H1 (cell line): ENCODE data around the gene BPIFB3. TPM values are rescaled to one million over a fixed set of nuclear protein-coding genes. Genes with fewer than 3 reads are reported as not detected.

Source experiments
- CTCF ChIA-PET: fragments of 300-600 bp; sonication (Branson Sonifier 250); formaldehyde crosslinking; loops from one replicate; lab custom pipeline; 2021; ENCODE audit not compliant: partially characterized antibody; lab: Charles Lee
- POLR2A ChIA-PET: fragments of 300-600 bp; sonication (Branson Sonifier 250); formaldehyde crosslinking; loops from one replicate; lab custom pipeline; 2021; ENCODE audit warnings: inconsistent platforms; ENCODE audit not compliant: partially characterized antibody; lab: Charles Lee
- DNase-seq, 2 experiments: peaks; one replicate each; pipeline versions ENCODE4 v3.0.0 to v3.0.0-alpha.2; 2010 to 2022; ENCODE audit warnings: low spot score in 2 of 2, low read depth in 1 of 2, mixed read lengths in 1 of 2
- FAIRE-seq: peaks from 2 replicates; lab custom pipeline; 2011; peaks lifted over from hg19 to GRCh38; lab: Jason Lieb, UNC
- H2AFZ ChIP-seq: 2 replicates; pipeline ENCODE4 v1.8.1; 2012; ENCODE audit warnings: low read length, inconsistent platforms
- H2AK5ac ChIP-seq: 2 replicates; pipeline ENCODE4 v1.6.1; 2013; ENCODE audit warnings: low read depth, low read length
- H2BK120ac ChIP-seq: replicated peaks from 2 replicates; pipeline ENCODE3; 2013; ENCODE audit warnings: low read depth, low read length, inconsistent platforms
- H2BK12ac ChIP-seq: 2 replicates; pipeline ENCODE4 v1.6.1; 2013; ENCODE audit warnings: low read depth, low read length
- H2BK15ac ChIP-seq: 2 replicates; pipeline ENCODE4 v1.6.1; 2013; ENCODE audit warnings: low read length
- H2BK20ac ChIP-seq: 2 replicates; pipeline ENCODE4 v1.6.1; 2013; ENCODE audit warnings: low read length
- H2BK5ac ChIP-seq: 2 replicates; pipeline ENCODE4 v1.6.1; 2013; ENCODE audit warnings: low read depth, low read length
- H3K14ac ChIP-seq: 2 replicates; pipeline ENCODE4 v1.6.1; 2013; ENCODE audit warnings: inconsistent platforms; ENCODE audit not compliant: insufficient read length
- H3K18ac ChIP-seq: 2 replicates; pipeline ENCODE4 v1.6.1; 2013; ENCODE audit warnings: low read length; ENCODE audit errors: extremely low read depth
- H3K23ac ChIP-seq: 2 replicates; pipeline ENCODE4 v1.6.1; 2013; ENCODE audit warnings: inconsistent platforms; ENCODE audit not compliant: insufficient read length
- H3K23me2 ChIP-seq: 2 replicates; pipeline ENCODE4 v1.6.1; 2013; ENCODE audit warnings: low read depth, low read length
- H3K27ac ChIP-seq: 2 replicates; pipeline ENCODE4 v1.6.1; 2011; ENCODE audit warnings: low read depth, low read length, inconsistent platforms
- H3K27me3 ChIP-seq, 4 experiments: replicated peaks in 1 of 4; 1 replicate in 1 of 4; 2 replicates in 3 of 4; pipeline versions ENCODE4 v1.6.1 to v1.8.1; 2011 to 2013; ENCODE audit warnings: low read length in 3 of 4, mild to moderate bottlenecking in 3 of 4, inconsistent platforms in 2 of 4, mixed read lengths in 2 of 4, moderate library complexity in 1 of 4; ENCODE audit not compliant: control insufficient read depth in 3 of 4, insufficient read depth in 3 of 4; ENCODE audit errors: extremely low read depth in 1 of 4
- H3K36me3 ChIP-seq, 4 experiments: 2 replicates each; pipeline versions ENCODE4 v1.6.1 to v1.8.1; 2011 to 2013; ENCODE audit warnings: mild to moderate bottlenecking in 4 of 4, low read length in 3 of 4, moderate library complexity in 2 of 4, control low read depth in 1 of 4, inconsistent platforms in 1 of 4; ENCODE audit not compliant: insufficient read depth in 4 of 4, control insufficient read depth in 2 of 4
- H3K4ac ChIP-seq: replicated peaks from 2 replicates; pipeline ENCODE3; 2013; ENCODE audit warnings: low read length, low read depth, mixed read lengths, inconsistent platforms; ENCODE audit not compliant: insufficient read length
- H3K4me1 ChIP-seq, 4 experiments: replicated peaks in 1 of 4; 1 replicate in 1 of 4; 2 replicates in 3 of 4; pipeline versions ENCODE4 v1.6.1 to v1.8.1; 2011 to 2013; ENCODE audit warnings: low read length in 3 of 4, inconsistent platforms in 2 of 4, mixed read lengths in 1 of 4; ENCODE audit not compliant: insufficient read depth in 4 of 4, control insufficient read depth in 3 of 4
- H3K4me2 ChIP-seq, 2 experiments: 2 replicates each; pipeline versions ENCODE4 v1.6.1 to v1.8.1; 2011 to 2013; ENCODE audit warnings: low read depth in 2 of 2, low read length in 2 of 2, control low read depth in 1 of 2, inconsistent platforms in 1 of 2, mild to moderate bottlenecking in 1 of 2; ENCODE audit not compliant: insufficient read depth in 1 of 2
- H3K4me3 ChIP-seq, 4 experiments: fragments of 200-600, 300-600 bp in 1 of 4; sonication (generic), shearing (Covaris generic), sonication (Bioruptor Twin) in 1 of 4; 2 replicates each; pipeline versions ENCODE4 v1.5.1 to v1.8.1; 2011 to 2016; ENCODE audit warnings: low read length in 4 of 4, low read depth in 3 of 4, control low read depth in 2 of 4, inconsistent platforms in 2 of 4, mild to moderate bottlenecking in 2 of 4, mixed read lengths in 1 of 4, moderate library complexity in 1 of 4; ENCODE audit not compliant: insufficient read depth in 2 of 4; ENCODE audit errors: extremely low read depth in 1 of 4
- H3K56ac ChIP-seq: replicated peaks from 2 replicates; pipeline ENCODE3; 2013; ENCODE audit warnings: low read depth, mild to moderate bottlenecking, mixed read lengths, low read length, inconsistent platforms; ENCODE audit not compliant: insufficient read length
- H3K79me1 ChIP-seq: 2 replicates; pipeline ENCODE4 v1.6.1; 2013; ENCODE audit warnings: low read depth, low read length, control low read depth
- H3K79me2 ChIP-seq, 2 experiments: 2 replicates each; pipeline versions ENCODE4 v1.6.1 to v1.8.1; 2012 to 2013; ENCODE audit warnings: low read length in 2 of 2, mild to moderate bottlenecking in 2 of 2, inconsistent platforms in 1 of 2; ENCODE audit not compliant: insufficient read depth in 2 of 2, control insufficient read depth in 1 of 2
- H3K9ac ChIP-seq, 4 experiments: replicated peaks in 1 of 4; 1 replicate in 1 of 4; 2 replicates in 3 of 4; pipeline versions ENCODE4 v1.6.1 to v1.8.1; 2011 to 2013; ENCODE audit warnings: low read depth in 3 of 4, low read length in 3 of 4, control low read depth in 2 of 4, mild to moderate bottlenecking in 2 of 4, moderate library complexity in 2 of 4, inconsistent platforms in 1 of 4; ENCODE audit errors: extremely low read depth in 1 of 4
- H3K9me3 ChIP-seq, 2 experiments: 2 replicates each; pipeline versions ENCODE4 v1.6.1 to v1.8.1; 2012 to 2013; ENCODE audit warnings: mild to moderate bottlenecking in 2 of 2, moderate library complexity in 2 of 2, control low read depth in 1 of 2, inconsistent platforms in 1 of 2, low read depth in 1 of 2, low read length in 1 of 2, mixed read lengths in 1 of 2; ENCODE audit not compliant: insufficient read depth in 2 of 2
- H4K20me1 ChIP-seq, 2 experiments: replicated peaks in 1 of 2; 2 replicates each; pipeline versions ENCODE3 to v1.8.1; 2011 to 2013; ENCODE audit warnings: inconsistent platforms in 2 of 2, low read length in 2 of 2, mild to moderate bottlenecking in 1 of 2; ENCODE audit not compliant: insufficient read depth in 2 of 2, control insufficient read depth in 1 of 2
- H4K5ac ChIP-seq: 2 replicates; pipeline ENCODE4 v1.6.1; 2013; ENCODE audit warnings: low read length, low read depth, mixed read lengths, inconsistent platforms; ENCODE audit not compliant: insufficient read length
- H4K8ac ChIP-seq: 2 replicates; pipeline ENCODE4 v1.8.0; 2013; ENCODE audit warnings: mild to moderate bottlenecking, moderate library complexity, low read length, inconsistent platforms; ENCODE audit not compliant: insufficient read depth; ENCODE audit errors: extremely low read depth
- H4K91ac ChIP-seq: replicated peaks from 2 replicates; pipeline ENCODE3; 2013; ENCODE audit warnings: low read length, mixed read lengths, inconsistent platforms; ENCODE audit not compliant: insufficient read length
- ASH2L ChIP-seq: fragments of 200-600, 300-600 bp; sonication (generic); IDR thresholded peaks from one replicate; pipeline ENCODE4 v1.7.1; 2017; ENCODE audit warnings: low read length
- BACH1 ChIP-seq: IDR thresholded peaks from 2 replicates; pipeline ENCODE4 v1.6.1; 2012; ENCODE audit warnings: low read length, improper control_type of control experiment
- CEBPB ChIP-seq: IDR thresholded peaks from 2 replicates; pipeline ENCODE4 v1.6.1; 2012; ENCODE audit warnings: low read depth, low read length
- EGR1 ChIP-seq: IDR thresholded peaks from 2 replicates; pipeline ENCODE4 v1.6.1; 2011; ENCODE audit warnings: low read depth, low read length, borderline replicate concordance
- GABPA ChIP-seq: IDR thresholded peaks from 2 replicates; pipeline ENCODE4 v1.6.1; 2011; ENCODE audit warnings: mild to moderate bottlenecking, low read length, moderate library complexity, borderline replicate concordance; ENCODE audit not compliant: insufficient read depth
- HDAC2 ChIP-seq, 2 experiments: fragments of 300-600 bp in 1 of 2; sonication (generic) in 1 of 2; IDR thresholded peaks; 2 replicates each; pipeline ENCODE4 v1.6.1; 2011 to 2012; ENCODE audit warnings: low read depth in 2 of 2, low read length in 2 of 2, mild to moderate bottlenecking in 2 of 2, moderate library complexity in 2 of 2, borderline replicate concordance in 1 of 2, inconsistent platforms in 1 of 2
- NANOG ChIP-seq: IDR thresholded peaks from 2 replicates; pipeline ENCODE4 v1.6.1; 2011; ENCODE audit warnings: low read length, low read depth, mild to moderate bottlenecking, inconsistent platforms; ENCODE audit not compliant: insufficient read depth, poor library complexity, severe bottlenecking
- RFX5 ChIP-seq: IDR thresholded peaks from 2 replicates; pipeline ENCODE4 v1.6.1; 2011; ENCODE audit warnings: low read depth, low read length, improper control_type of control experiment, borderline replicate concordance
- SIN3A ChIP-seq, 2 experiments: IDR thresholded peaks in 1 of 2; conservative IDR thresholded peaks in 1 of 2; 2 replicates each; pipeline ENCODE4 v1.6.1; 2011 to 2012; ENCODE audit warnings: low read length in 2 of 2, improper control_type of control experiment in 1 of 2, low read depth in 1 of 2, mild to moderate bottlenecking in 1 of 2
- SP1 ChIP-seq: IDR thresholded peaks from 2 replicates; pipeline ENCODE4 v1.6.1; 2011; ENCODE audit warnings: low read depth, low read length
- SP4 ChIP-seq: IDR thresholded peaks from 2 replicates; pipeline ENCODE4 v1.6.1; 2012; ENCODE audit warnings: low read length, inconsistent platforms
- ZNF274 ChIP-seq: IDR thresholded peaks from 2 replicates; pipeline ENCODE4 v1.7.0; 2012; ENCODE audit warnings: low read length, borderline replicate concordance; ENCODE audit errors: extremely low read depth
- WGBS, 2 experiments: shearing (Covaris generic) in 1 of 2; methylation state at CpG; one replicate each; pipeline versions ENCODE4 v1.1.6 to v1.1.7; 2013 to 2015; ENCODE audit warnings: low lambda C conversion rate in 2 of 2, mixed read lengths in 2 of 2, inconsistent platforms in 1 of 2, low coverage in 1 of 2, missing lambda C conversion rate in 1 of 2; ENCODE audit not compliant: insufficient replicate concordance in 2 of 2, insufficient coverage in 1 of 2, insufficient read length in 1 of 2; ENCODE audit errors: extremely low coverage in 1 of 2, missing lambda C conversion rate in 1 of 2; 5-methylcytosine and 5-hydroxymethylcytosine counted together
- polyA plus RNA-seq, 7 experiments: library from polyadenylated mRNA; depleted of rRNA in 3 of 7; stranded (reverse) in 5 of 7; unstranded in 2 of 7; fragments of >200 nt in 5 of 7; fragments of 200-250 nt in 2 of 7; gene quantifications; 1 replicate in 5 of 7; 2 replicates in 1 of 7; 4 replicates in 1 of 7; pipeline versions ENCODE4 v1.2.1 to v1.2.3, GENCODE V29; 2011 to 2013; ENCODE audit warnings: missing spikeins in 2 of 7, mixed read lengths in 2 of 7
- total RNA-seq: library from RNA; stranded (reverse); fragmentation: NEBNext Ultra II Directional; extraction: Animal tissue kit (Norgen Biotek cat#: 25700); gene quantifications from 2 replicates; pipeline ENCODE4 v1.2.1, GENCODE V29; 2021
- TF ChIP-seq, protein P1 (sequence below): IDR thresholded peaks from 2 replicates; pipeline ENCODE4 v1.6.1; 2012; ENCODE audit warnings: inconsistent platforms

The BPIFB3 gene
- total and polyA plus RNA-seq, 2 of the 8 experiments (the other 6 are each of a cell fraction or from before 2014, with no cell fraction given), result not detected

DNA sequence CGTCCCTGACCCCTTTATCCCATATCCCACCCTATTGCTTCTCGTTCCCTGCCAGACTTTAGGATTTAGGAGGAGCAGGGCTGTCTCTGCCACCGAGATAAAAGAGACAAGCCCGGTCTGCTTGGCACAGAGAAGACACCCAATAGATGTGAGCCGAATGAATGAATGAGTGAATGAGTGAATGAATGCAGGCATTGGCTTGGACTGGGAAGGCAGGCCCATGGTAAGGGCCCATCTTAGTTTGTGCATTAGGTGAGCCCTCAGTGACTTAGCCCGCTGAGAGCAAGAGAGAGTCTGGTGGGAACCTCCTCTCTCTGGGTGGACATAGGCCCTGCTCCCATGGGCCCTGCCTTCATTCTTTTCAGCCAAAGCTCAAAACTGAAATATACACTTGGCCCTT, 23.1 kb upstream of the BPIFB3 start:
- H3K4me1 ChIP-seq, result no peaks in the 10 kb centered on the region
- no peak overlapping the region for H4K91ac ChIP-seq
- H2AFZ ChIP-seq, result no peak overlapping the region
- H4K5ac ChIP-seq, result no peak overlapping the region
- H2BK12ac ChIP-seq, result no peak overlapping the region
- no peaks in the 10 kb centered on the region for H3K36me3 ChIP-seq
- no peaks in the 10 kb centered on the region for H3K9me3 ChIP-seq
- no peak overlapping the region for H3K9ac ChIP-seq
- POLR2A ChIA-PET, result no interaction called here
- no peak overlapping the region for H3K27ac ChIP-seq
- no peak overlapping the region for H2BK120ac ChIP-seq
- no peaks in the 10 kb centered on the region for H3K79me2 ChIP-seq
- no peak overlapping the region for H3K56ac ChIP-seq
- H4K20me1 ChIP-seq, result peaks cover 0 to 2% of the 10 kb centered on the region in 2 experiments
- CTCF ChIA-PET, result interaction anchor here (0.6 to 1.6 kb wide), 5 partner anchors 12 to 121 kb away, joined by 3 to 4 read pairs (median 3); no protein-coding TSS in a partner anchor
- H3K4me2 ChIP-seq, result no peak overlapping the region
- WGBS, 2 experiments, result 89% methylated on average over 6 of the region's 6 CpGs; no CpG with 5 or more reads in 1 of the 2 experiments
- no peak overlapping the region for H2BK20ac ChIP-seq
- no peak overlapping the region for H2AK5ac ChIP-seq
- no peak overlapping the region for H3K23ac ChIP-seq
- H3K4ac ChIP-seq, result no peak overlapping the region
- H3K79me1 ChIP-seq, result no peaks in the 10 kb centered on the region
- no peak overlapping the region for H2BK15ac ChIP-seq
- H3K23me2 ChIP-seq, result no peaks in the 10 kb centered on the region
- H3K14ac ChIP-seq, result no peak overlapping the region
- H3K4me3 ChIP-seq, result no peak overlapping the region
- DNase-seq, result no peak
- FAIRE-seq, result no peak
- H3K18ac ChIP-seq, result no peak overlapping the region
- no peak overlapping the region for H4K8ac ChIP-seq
- no peak overlapping the region for H2BK5ac ChIP-seq
- H3K27me3 ChIP-seq, result no peaks in the 10 kb centered on the region
- TF ChIP-seq SP1 (no peak), ASH2L (no peak), CEBPB (no peak), RFX5 (no peak), HDAC2 (IDR thresholded peaks at IDR 0.05; ENCODE audit: borderline replicate concordance in 1 of 2, low read depth in 2 of 2, low read length in 2 of 2) (no peak), EGR1 (no peak), ZNF274 (no peak), SIN3A (conservative IDR thresholded peaks at IDR 0.05 in 1 of 2, IDR thresholded peaks at IDR 0.05 in 1 of 2; ENCODE audit: low read depth in 1 of 2, low read length in 2 of 2) (no peak), BACH1 (no peak), SP4 (no peak), NANOG (no peak), GABPA (no peak)
- TF ChIP-seq, protein P1, sequence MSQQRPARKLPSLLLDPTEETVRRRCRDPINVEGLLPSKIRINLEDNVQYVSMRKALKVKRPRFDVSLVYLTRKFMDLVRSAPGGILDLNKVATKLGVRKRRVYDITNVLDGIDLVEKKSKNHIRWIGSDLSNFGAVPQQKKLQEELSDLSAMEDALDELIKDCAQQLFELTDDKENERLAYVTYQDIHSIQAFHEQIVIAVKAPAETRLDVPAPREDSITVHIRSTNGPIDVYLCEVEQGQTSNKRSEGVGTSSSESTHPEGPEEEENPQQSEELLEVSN, result no peak
